GM18505 (cell line): Measurements from ENCODE around the gene TSC22D2.

Source experiments
- ATAC-seq: cut with Tn5 transposase; IDR thresholded peaks from one replicate; pipeline ENCODE4 v1.9.1; 2021; ENCODE audit not compliant: unreplicated experiment
- POLR2A ChIP-seq: IDR thresholded peaks from 4 replicates; pipeline ENCODE4 v1.6.1; 2011; ENCODE audit warnings: borderline replicate concordance; ENCODE audit not compliant: insufficient read depth, insufficient read length; ENCODE audit errors: extremely low read depth

Gene TSC22D2

GRCh38 chr3:150412561-150413231 lies 4.6 kb downstream of the TSC22D2 start:
- no peak for ATAC-seq
- no peak for TF ChIP-seq POLR2A

GRCh38 chr3:150414258-150414657 lies 6.2 kb downstream of the TSC22D2 start:
- no peak for ATAC-seq
- TF ChIP-seq POLR2A, result no peak

- ATAC-seq, result no peak
- no peak for TF ChIP-seq POLR2A
Measured at GRCh38 chr3:150414959-150415358, 6.9 kb downstream of the TSC22D2 start.

GRCh38 chr3:150419076-150419868 lies 11.2 kb downstream of the TSC22D2 start:
- ATAC-seq, result no peak

GRCh38 chr3:150419959-150420358 lies 11.9 kb downstream of the TSC22D2 start:
- TF ChIP-seq POLR2A, result no peak
- ATAC-seq, result no peak

More at GRCh38 chr3:150419076-150419868, 11.2 kb downstream of the TSC22D2 start:
- TF ChIP-seq POLR2A, result no peak

GRCh38 chr3:150421256-150421655 lies 13.2 kb downstream of the TSC22D2 start:
- TF ChIP-seq POLR2A, result no peak
- no peak for ATAC-seq

- TF ChIP-seq POLR2A, result no peak
- no peak for ATAC-seq
Measured at GRCh38 chr3:150421799-150422548, 13.9 kb downstream of the TSC22D2 start.

GRCh38 chr3:150422907-150423306 lies 14.8 kb downstream of the TSC22D2 start:
- no peak for TF ChIP-seq POLR2A

GRCh38 chr3:150423761-150424160 lies 15.7 kb downstream of the TSC22D2 start:
- TF ChIP-seq POLR2A, result no peak
- no peak for ATAC-seq

More at GRCh38 chr3:150422907-150423306, 14.8 kb downstream of the TSC22D2 start:
- no peak for ATAC-seq

GRCh38 chr3:150426292-150426691 lies 18.2 kb downstream of the TSC22D2 start:
- no peak for ATAC-seq
- TF ChIP-seq POLR2A, result no peak

- no peak for ATAC-seq
- TF ChIP-seq POLR2A, result no peak
Measured at GRCh38 chr3:150428562-150428961, 20.5 kb downstream of the TSC22D2 start.

GRCh38 chr3:150429767-150430671 lies 21.9 kb downstream of the TSC22D2 start:
- no peak for TF ChIP-seq POLR2A
- ATAC-seq, result no peak
